GM20000 (cell line): ENCODE results near the gene SLC1A2.

Experiments
- DNase-seq: peaks from one replicate; pipeline ENCODE4 v3.0.0; 2012; ENCODE audit warnings: low spot score
- CTCF ChIP-seq: IDR thresholded peaks from 2 replicates; pipeline ENCODE4 v1.5.1; 2012; ENCODE audit warnings: mild to moderate bottlenecking, control low read depth; ENCODE audit errors: extremely low read depth, missing control alignments

The SLC1A2 gene

GRCh38 chr11:35375332-35376117 is 43.8 kb downstream of the SLC1A2 start:
- DNase-seq, result no peak
- no peak for TF ChIP-seq CTCF

- no peak for DNase-seq
- TF ChIP-seq CTCF, result no peak
These were observed 45.9 kb downstream of the SLC1A2 start for GRCh38 chr11:35373284-35373933.

- no peak for TF ChIP-seq CTCF
- DNase-seq, result no peak
These were observed 46.6 kb downstream of the SLC1A2 start for GRCh38 chr11:35372565-35373283.

- no peak for TF ChIP-seq CTCF
- no peak for DNase-seq
These were observed 51.9 kb downstream of the SLC1A2 start for GRCh38 chr11:35367491-35367890.

GRCh38 chr11:35366798-35367197 is 52.6 kb downstream of the SLC1A2 start:
- no peak for DNase-seq
- no peak for TF ChIP-seq CTCF

GRCh38 chr11:35365961-35366360 is 53.4 kb downstream of the SLC1A2 start:
- no peak for DNase-seq
- no peak for TF ChIP-seq CTCF

GRCh38 chr11:35365395-35365794 is 54.0 kb downstream of the SLC1A2 start:
- TF ChIP-seq CTCF, result no peak
- DNase-seq, result no peak
